OCI-LY1 (cell line): ENCODE results near the gene CCNB1.

ENCODE experiments used
- H2AFZ ChIP-seq: fragments of 200-600 bp; sonication (generic), shearing (Covaris generic); 2 replicates; pipeline ENCODE4 v1.6.0; 2014; ENCODE audit warnings: antibody characterized with exemption, mild to moderate bottlenecking, low read length
- H3F3A ChIP-seq: fragments of 200-600 bp; sonication (generic), shearing (Covaris generic); 2 replicates; pipeline ENCODE4 v1.6.0; 2014; ENCODE audit warnings: mild to moderate bottlenecking, antibody characterized with exemption, low read length, moderate library complexity; ENCODE audit not compliant: insufficient read depth
- H3K27ac ChIP-seq: fragments of 200-600 bp; sonication (generic); 2 replicates; pipeline ENCODE4 v1.5.1; 2014; ENCODE audit warnings: low read length, mixed run types, mild to moderate bottlenecking, low read depth; ENCODE audit not compliant: poor library complexity, severe bottlenecking
- H3K27me3 ChIP-seq: fragments of 200-600 bp; sonication (generic); 2 replicates; pipeline ENCODE4 v1.6.0; 2014; ENCODE audit warnings: antibody characterized with exemption, mild to moderate bottlenecking, low read length, moderate library complexity; ENCODE audit not compliant: insufficient read depth
- H3K36me3 ChIP-seq: fragments of 200-600 bp; sonication (generic); 2 replicates; pipeline ENCODE4 v1.6.1; 2014; ENCODE audit warnings: mild to moderate bottlenecking, antibody characterized with exemption, low read length, moderate library complexity, mixed read lengths; ENCODE audit not compliant: insufficient read depth
- H3K4me1 ChIP-seq: fragments of 200-600 bp; sonication (generic); 2 replicates; pipeline ENCODE4 v1.5.1; 2014; ENCODE audit warnings: mild to moderate bottlenecking, low read length, moderate library complexity; ENCODE audit not compliant: insufficient read depth, severe bottlenecking
- H3K4me2 ChIP-seq: fragments of 200-600 bp; sonication (generic), shearing (Covaris generic); 2 replicates; pipeline ENCODE4 v1.6.1; 2014; ENCODE audit warnings: low read length
- H3K4me3 ChIP-seq: fragments of 200-600 bp; sonication (generic); 2 replicates; pipeline ENCODE4 v1.5.1; 2014; ENCODE audit warnings: low read length, low read depth, mild to moderate bottlenecking, mixed read lengths; ENCODE audit not compliant: poor library complexity, severe bottlenecking
- H3K79me2 ChIP-seq: fragments of 200-600 bp; shearing (Covaris generic); 2 replicates; pipeline ENCODE4 v1.6.1; 2016; ENCODE audit warnings: mixed run types, low read length, mixed read lengths; ENCODE audit not compliant: insufficient read depth
- H3K9ac ChIP-seq: fragments of 200-600 bp; sonication (generic), shearing (Covaris generic); 2 replicates; pipeline ENCODE4 v1.6.1; 2014; ENCODE audit warnings: mild to moderate bottlenecking, low read length, mixed read lengths
- H3K9me2 ChIP-seq: fragments of 200-600 bp; sonication (generic), shearing (Covaris generic); 2 replicates; pipeline ENCODE4 v1.6.1; 2014; ENCODE audit warnings: low read depth, mild to moderate bottlenecking, low read length, mixed read lengths
- H3K9me3 ChIP-seq: fragments of 200-600 bp; shearing (Covaris generic); 2 replicates; pipeline ENCODE4 v1.6.1; 2014; ENCODE audit warnings: low read length, mixed read lengths
- H4K20me1 ChIP-seq: fragments of 200-600 bp; sonication (generic), shearing (Covaris generic); 2 replicates; pipeline ENCODE4 v1.6.0; 2016; ENCODE audit warnings: mild to moderate bottlenecking, low read length; ENCODE audit not compliant: insufficient read depth
- CTCF ChIP-seq: fragments of 200-600 bp; sonication (generic), shearing (Covaris generic); IDR thresholded peaks from 2 replicates; pipeline ENCODE4 v1.5.1; 2017; ENCODE audit warnings: mild to moderate bottlenecking, antibody characterized with exemption, low read length, moderate library complexity, mixed read lengths
- EZH2 ChIP-seq: fragments of 200-600 bp; sonication (generic), shearing (Covaris generic); IDR thresholded peaks from 2 replicates; pipeline ENCODE4 v1.8.0; 2017; ENCODE audit warnings: borderline replicate concordance, mixed run types, mild to moderate bottlenecking, antibody characterized with exemption, low read length, moderate library complexity, mixed read lengths

CCNB1 gene

GRCh38 chr5:69148981-69149675, 17.8 kb upstream of the CCNB1 start:
- Histone ChIP-seq H3F3A (no peaks in the 10 kb centered on the region), H3K9me2 (no peaks in the 10 kb centered on the region), H3K9ac (no peak overlapping the region), H2AFZ (no peak overlapping the region), H3K27me3 (no peaks in the 10 kb centered on the region), H3K4me2 (no peak overlapping the region), H3K79me2 (no peaks in the 10 kb centered on the region), H3K36me3 (no peaks in the 10 kb centered on the region), H4K20me1 (no peaks in the 10 kb centered on the region), H3K4me3 (no peak overlapping the region), H3K9me3 (no peaks in the 10 kb centered on the region), H3K27ac (no peak overlapping the region), H3K4me1 (no peaks in the 10 kb centered on the region)
- TF ChIP-seq EZH2 (no peak), CTCF (no peak)

GRCh38 chr5:69149676-69150010, 17.3 kb upstream of the CCNB1 start:
- H3K4me2 ChIP-seq: no peak overlapping the region
- H3K9me2 ChIP-seq: no peaks in the 10 kb centered on the region
- H3K27ac ChIP-seq: no peak overlapping the region
- no peaks in the 10 kb centered on the region for H3K27me3 ChIP-seq
- H3K4me3 ChIP-seq: no peak overlapping the region
- no peaks in the 10 kb centered on the region for H3F3A ChIP-seq
- no peaks in the 10 kb centered on the region for H3K79me2 ChIP-seq
- no peaks in the 10 kb centered on the region for H4K20me1 ChIP-seq
- no peaks in the 10 kb centered on the region for H3K36me3 ChIP-seq
- H3K9me3 ChIP-seq: no peaks in the 10 kb centered on the region
- no peak overlapping the region for H2AFZ ChIP-seq
- TF ChIP-seq CTCF: no peak
- TF ChIP-seq EZH2: no peak
- no peak overlapping the region for H3K9ac ChIP-seq
- H3K4me1 ChIP-seq: no peaks in the 10 kb centered on the region

DNA sequence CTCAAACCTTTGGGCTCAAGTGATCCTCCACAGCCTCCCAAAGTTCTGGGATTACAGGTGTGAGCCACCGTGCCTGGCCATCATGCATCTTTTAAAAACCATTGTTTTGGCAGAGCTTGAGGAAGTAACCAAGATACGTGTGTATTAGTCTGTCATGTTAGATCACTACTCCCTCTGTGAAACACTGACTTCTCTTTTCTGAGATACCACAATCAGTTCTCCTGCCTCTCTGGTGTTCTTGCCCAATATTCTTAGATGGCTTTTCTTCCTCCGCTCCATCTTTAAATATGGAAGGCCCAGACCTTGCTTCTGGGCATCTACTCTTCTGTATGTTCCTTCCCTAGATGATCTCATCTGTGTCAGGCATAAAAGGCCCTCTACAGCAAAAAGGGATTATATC, 14.2 kb upstream of the CCNB1 start:
- Histone ChIP-seq H2AFZ (no peak overlapping the region), H3K79me2 (no peaks in the 10 kb centered on the region), H3K4me3 (no peak overlapping the region), H3K4me2 (no peak overlapping the region), H3F3A (no peaks in the 10 kb centered on the region), H4K20me1 (no peaks in the 10 kb centered on the region), H3K9me2 (no peaks in the 10 kb centered on the region), H3K9me3 (no peaks in the 10 kb centered on the region), H3K4me1 (no peaks in the 10 kb centered on the region), H3K27ac (no peak overlapping the region), H3K9ac (no peak overlapping the region), H3K27me3 (no peaks in the 10 kb centered on the region), H3K36me3 (no peaks in the 10 kb centered on the region)
- TF ChIP-seq CTCF (no peak), EZH2 (no peak)
